ENCODE measurements around the gene MBD5. TPM values are rescaled to one million over a fixed set of nuclear protein-coding genes. Genes with fewer than 3 reads are reported as not detected.
"Not testable (repeated sequence)": the region's sequence is repeated elsewhere in the genome, so short reads cannot be mapped to it uniquely, and the experiment has no call there.

Gene MBD5
- total RNA-seq, 1 donor from 2014 or later, result 100 TPM

DNA sequence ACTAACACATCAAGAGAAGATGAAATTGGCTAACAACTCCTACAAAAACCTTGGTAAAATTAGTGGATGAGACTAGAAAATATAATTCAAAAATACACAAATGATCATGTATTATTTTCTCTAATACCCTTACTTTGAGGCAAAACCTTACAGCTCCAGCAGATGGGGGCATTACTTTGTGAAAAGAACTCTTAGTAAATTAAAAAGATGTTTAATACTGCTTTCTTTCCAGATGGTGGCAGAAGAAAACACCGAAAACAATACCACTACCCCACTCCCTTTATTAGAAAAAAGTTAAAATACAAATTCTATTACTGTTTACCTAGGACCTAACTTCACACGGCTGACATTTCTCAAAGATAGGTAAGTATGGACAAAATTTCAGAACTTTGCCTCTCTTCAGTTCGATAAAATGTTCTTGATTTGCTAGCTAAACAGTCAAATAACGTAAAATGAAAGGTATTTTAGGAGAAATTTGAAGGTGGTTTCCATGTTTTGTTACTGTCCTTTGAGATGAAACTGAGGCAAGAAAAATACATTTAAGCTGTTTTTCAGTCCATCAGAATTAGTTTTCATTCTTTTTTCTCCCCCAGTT lies 31.0 kb upstream of the MBD5 start:
- H3K27ac Mint-ChIP-seq, result peak overlapping the region; percentile 59
- H3K27me3 Mint-ChIP-seq (ENCODE audit: low read depth), result no peaks in the 10 kb centered on the region
- no peak overlapping the region for H3K4me3 Mint-ChIP-seq
- no peaks in the 10 kb centered on the region for H3K4me1 Mint-ChIP-seq
- no peak for DNase-seq (ENCODE audit: low spot score in 2 of 2, unreplicated experiment in 2 of 2)
- TF ChIP-seq, protein P1, sequence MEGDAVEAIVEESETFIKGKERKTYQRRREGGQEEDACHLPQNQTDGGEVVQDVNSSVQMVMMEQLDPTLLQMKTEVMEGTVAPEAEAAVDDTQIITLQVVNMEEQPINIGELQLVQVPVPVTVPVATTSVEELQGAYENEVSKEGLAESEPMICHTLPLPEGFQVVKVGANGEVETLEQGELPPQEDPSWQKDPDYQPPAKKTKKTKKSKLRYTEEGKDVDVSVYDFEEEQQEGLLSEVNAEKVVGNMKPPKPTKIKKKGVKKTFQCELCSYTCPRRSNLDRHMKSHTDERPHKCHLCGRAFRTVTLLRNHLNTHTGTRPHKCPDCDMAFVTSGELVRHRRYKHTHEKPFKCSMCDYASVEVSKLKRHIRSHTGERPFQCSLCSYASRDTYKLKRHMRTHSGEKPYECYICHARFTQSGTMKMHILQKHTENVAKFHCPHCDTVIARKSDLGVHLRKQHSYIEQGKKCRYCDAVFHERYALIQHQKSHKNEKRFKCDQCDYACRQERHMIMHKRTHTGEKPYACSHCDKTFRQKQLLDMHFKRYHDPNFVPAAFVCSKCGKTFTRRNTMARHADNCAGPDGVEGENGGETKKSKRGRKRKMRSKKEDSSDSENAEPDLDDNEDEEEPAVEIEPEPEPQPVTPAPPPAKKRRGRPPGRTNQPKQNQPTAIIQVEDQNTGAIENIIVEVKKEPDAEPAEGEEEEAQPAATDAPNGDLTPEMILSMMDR (IDR thresholded peaks at IDR 0.05; ENCODE audit: unreplicated experiment), result peak; percentile 41
- H3K9me3 Mint-ChIP-seq, result peaks cover 5% of the 10 kb centered on the region
- H3K36me3 Mint-ChIP-seq, result peaks cover 6% of the 10 kb centered on the region

DNA sequence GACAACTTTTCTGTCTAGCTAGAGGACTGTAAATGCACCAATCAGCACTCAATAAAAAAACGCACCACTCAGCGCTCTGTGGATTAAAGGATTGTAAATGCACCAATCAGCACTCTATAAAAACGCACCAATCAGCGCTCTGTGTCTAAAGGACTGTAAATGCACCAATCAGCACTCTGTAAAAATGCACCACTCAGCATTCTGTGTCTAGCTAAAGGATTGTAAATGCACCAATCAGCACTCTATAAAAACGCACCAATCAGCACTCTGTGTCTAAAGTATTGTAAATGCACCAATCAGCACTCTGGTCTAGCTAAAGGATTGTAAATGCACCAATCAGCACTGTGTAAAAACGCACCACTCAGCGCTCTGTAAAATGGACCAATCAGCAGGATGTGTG lies 25.9 kb upstream of the MBD5 start:
- DNase-seq (ENCODE audit: low spot score in 2 of 2, unreplicated experiment in 2 of 2); H3K4me1 Mint-ChIP-seq; H3K27me3 Mint-ChIP-seq (ENCODE audit: low read depth); H3K27ac Mint-ChIP-seq; H3K4me3 Mint-ChIP-seq: not testable (repeated sequence)
- peaks cover 29% of the 10 kb centered on the region for H3K36me3 Mint-ChIP-seq
- H3K9me3 Mint-ChIP-seq, result peaks cover 21% of the 10 kb centered on the region

DNA sequence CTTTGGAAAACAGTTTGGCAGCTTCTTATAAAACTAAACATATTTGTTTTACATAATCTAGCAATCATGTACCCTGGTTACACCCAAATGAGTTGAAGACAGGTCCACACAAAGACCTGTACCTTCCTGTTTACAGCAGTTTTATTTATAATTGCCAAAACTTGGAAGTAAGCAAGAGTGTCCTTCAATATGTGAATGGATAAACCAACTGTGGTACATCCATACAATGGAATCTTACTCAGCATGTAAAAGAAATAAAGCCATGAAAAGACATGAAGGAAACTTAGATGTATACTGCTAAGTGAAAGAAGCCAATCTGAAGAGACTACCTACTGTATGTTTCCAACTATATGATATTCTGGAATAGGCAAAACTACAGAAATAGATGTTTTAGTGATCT lies 24.1 kb upstream of the MBD5 start:
- peaks cover 33% of the 10 kb centered on the region for H3K36me3 Mint-ChIP-seq
- H3K27ac Mint-ChIP-seq, result no peak overlapping the region
- peaks cover 26% of the 10 kb centered on the region for H3K9me3 Mint-ChIP-seq
- no peak for DNase-seq (ENCODE audit: low spot score in 2 of 2, unreplicated experiment in 2 of 2)
- no peak overlapping the region for H3K4me3 Mint-ChIP-seq
- peaks cover 10% of the 10 kb centered on the region for H3K4me1 Mint-ChIP-seq
- TF ChIP-seq, protein P1 (IDR thresholded peaks at IDR 0.05; ENCODE audit: unreplicated experiment), result no peak
- H3K27me3 Mint-ChIP-seq (ENCODE audit: low read depth), result no peaks in the 10 kb centered on the region

DNA sequence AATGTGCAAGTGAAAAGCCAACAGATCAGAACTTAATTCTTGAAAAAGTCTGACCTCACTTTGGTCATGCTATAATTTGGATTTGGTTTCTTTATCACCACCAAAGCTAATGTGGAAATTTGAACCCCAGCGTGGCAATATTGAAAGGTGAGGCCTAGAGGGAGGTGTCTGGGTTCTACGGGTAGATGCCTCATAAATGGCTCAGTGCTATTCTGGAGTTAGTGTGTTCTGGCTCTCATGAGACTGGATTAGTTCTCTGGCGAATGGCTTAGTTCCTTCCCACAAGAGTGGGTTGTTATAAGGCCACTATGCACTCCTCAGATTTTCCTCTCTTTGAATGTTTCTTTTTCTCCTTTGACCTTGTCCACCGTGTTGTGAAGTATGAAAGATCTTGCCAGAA lies 22.7 kb upstream of the MBD5 start:
- peaks cover 40% of the 10 kb centered on the region for H3K9me3 Mint-ChIP-seq
- no peaks in the 10 kb centered on the region for H3K27me3 Mint-ChIP-seq (ENCODE audit: low read depth)
- peaks cover 10% of the 10 kb centered on the region for H3K4me1 Mint-ChIP-seq
- H3K4me3 Mint-ChIP-seq, result no peak overlapping the region
- H3K36me3 Mint-ChIP-seq, result peaks cover 46% of the 10 kb centered on the region
- DNase-seq (ENCODE audit: low spot score in 2 of 2, unreplicated experiment in 2 of 2), result no peak
- TF ChIP-seq, protein P1 (IDR thresholded peaks at IDR 0.05; ENCODE audit: unreplicated experiment), result no peak
- H3K27ac Mint-ChIP-seq, result no peak overlapping the region

DNA sequence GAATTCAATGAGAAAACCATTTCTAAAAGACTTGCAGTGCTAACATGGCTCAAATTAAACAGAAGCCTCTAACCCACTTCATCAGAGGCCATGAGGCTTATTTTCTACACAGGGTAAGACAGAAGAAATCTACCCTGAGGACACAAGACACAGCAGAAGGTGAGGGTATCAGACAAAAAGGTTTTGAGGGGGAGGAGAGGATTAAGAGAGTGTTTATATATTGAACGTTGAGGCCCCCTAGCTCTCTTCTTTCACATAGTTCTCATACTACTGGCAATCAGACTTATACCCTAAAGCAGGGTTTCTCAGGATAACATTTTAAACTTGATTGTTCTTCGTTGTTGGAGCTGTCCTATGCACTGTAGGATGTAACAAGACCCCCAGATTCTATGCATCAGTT lies 21.8 kb upstream of the MBD5 start:
- no peak for DNase-seq (ENCODE audit: low spot score in 2 of 2, unreplicated experiment in 2 of 2)
- peaks cover 47% of the 10 kb centered on the region for H3K9me3 Mint-ChIP-seq
- peaks cover 10% of the 10 kb centered on the region for H3K4me1 Mint-ChIP-seq
- peaks cover 54% of the 10 kb centered on the region for H3K36me3 Mint-ChIP-seq
- peak overlapping the region; percentile 37 for H3K27ac Mint-ChIP-seq
- TF ChIP-seq, protein P1 (IDR thresholded peaks at IDR 0.05; ENCODE audit: unreplicated experiment), result no peak
- no peak overlapping the region for H3K4me3 Mint-ChIP-seq
- H3K27me3 Mint-ChIP-seq (ENCODE audit: low read depth), result no peaks in the 10 kb centered on the region

DNA sequence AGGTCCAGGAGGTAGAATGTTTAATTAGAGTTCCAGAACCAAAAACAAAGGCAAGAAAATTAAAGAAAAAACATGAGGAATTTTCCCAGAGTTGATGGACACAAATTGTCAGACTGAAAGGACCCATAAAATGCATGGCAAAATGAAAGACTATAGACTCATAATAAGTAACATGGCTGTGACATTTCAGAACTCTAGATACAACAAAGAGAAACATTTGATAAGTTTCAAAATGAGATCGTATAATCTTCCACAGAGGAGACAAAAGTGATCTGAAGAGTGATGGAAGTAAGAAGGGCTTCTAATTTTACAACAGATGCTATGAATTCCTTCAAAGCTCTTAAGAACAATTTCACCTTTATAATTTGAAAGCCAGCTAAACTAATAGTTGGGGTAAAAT lies 20.8 kb upstream of the MBD5 start:
- Mint-ChIP-seq H3K9me3 (peaks cover 49% of the 10 kb centered on the region), H3K4me3 (no peak overlapping the region), H3K27ac (no peak overlapping the region), H3K36me3 (peaks cover 55% of the 10 kb centered on the region), H3K4me1 (peaks cover 10% of the 10 kb centered on the region), H3K27me3 (ENCODE audit: low read depth) (no peaks in the 10 kb centered on the region)
- no peak for DNase-seq (ENCODE audit: low spot score in 2 of 2, unreplicated experiment in 2 of 2)
- TF ChIP-seq, protein P1 (IDR thresholded peaks at IDR 0.05; ENCODE audit: unreplicated experiment), result no peak

DNA sequence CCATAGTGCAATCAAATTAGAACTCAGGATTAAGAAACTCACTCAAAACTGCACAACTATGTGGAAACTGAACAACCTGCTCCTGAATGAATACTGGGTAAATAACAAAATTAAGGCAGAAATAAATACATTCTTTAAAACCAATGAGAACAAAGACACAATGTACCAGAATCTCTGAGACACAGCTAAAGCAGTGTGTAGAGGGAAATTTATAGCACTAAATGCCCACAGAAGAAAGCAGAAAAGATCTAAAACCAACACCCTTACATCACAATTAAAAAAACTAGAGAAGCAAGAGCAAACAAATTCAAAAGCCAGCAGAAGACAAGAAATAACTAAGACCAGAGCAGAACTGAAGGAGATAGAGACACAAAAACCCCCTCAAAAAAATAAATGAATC lies 18.5 kb upstream of the MBD5 start:
- H3K36me3 Mint-ChIP-seq, result peaks cover 58% of the 10 kb centered on the region
- H3K4me3 Mint-ChIP-seq; DNase-seq (ENCODE audit: low spot score in 2 of 2, unreplicated experiment in 2 of 2); H3K27ac Mint-ChIP-seq; H3K27me3 Mint-ChIP-seq (ENCODE audit: low read depth): not testable (repeated sequence)
- H3K4me1 Mint-ChIP-seq, result peaks cover 10% of the 10 kb centered on the region
- peaks cover 47% of the 10 kb centered on the region for H3K9me3 Mint-ChIP-seq
